GM13977 (cell line): ENCODE measurements around the gene SSPN.

ENCODE experiments used
- DNase-seq: peaks from one replicate; pipeline ENCODE4 v3.0.0; 2012; ENCODE audit warnings: low spot score
- in situ Hi-C: fragments of 300-500 bp; cut with MboI; formaldehyde crosslinking; loops from one replicate; pipeline ENCODE4 v1.12.0; 2022; ENCODE audit warnings: low sequenced_read_pairs, low pct_unique_long_range_greater_than_20kb, mixed read lengths, inconsistent platforms; ENCODE audit not compliant: unreplicated experiment
- TF ChIP-seq, protein P1 (sequence below): IDR thresholded peaks from 2 replicates; pipeline ENCODE4 v1.5.1; 2012; ENCODE audit warnings: mild to moderate bottlenecking, control low read depth; ENCODE audit not compliant: insufficient read depth; ENCODE audit errors: extremely low read depth, missing control alignments

Gene SSPN

DNA sequence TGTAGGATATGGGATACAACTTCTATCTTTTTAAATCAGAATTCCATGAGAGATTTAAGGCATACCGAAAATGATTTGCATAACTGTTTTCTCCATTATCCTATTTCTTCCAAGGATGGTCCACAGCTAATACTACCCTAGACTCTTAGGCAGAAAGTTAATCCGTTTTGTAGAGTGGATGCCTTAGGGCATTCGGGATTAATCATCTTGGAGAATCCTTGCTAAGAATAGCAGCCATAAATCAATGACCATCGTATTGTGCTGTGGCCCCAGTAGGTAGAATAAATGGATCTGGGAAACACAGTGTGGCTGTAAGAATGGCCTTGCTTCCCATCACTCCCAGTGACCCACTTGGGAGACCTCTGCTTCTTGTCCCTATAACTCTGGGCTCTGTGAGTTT lies 99.6 kb downstream of the SSPN start:
- no peak for DNase-seq
- TF ChIP-seq, protein P1, sequence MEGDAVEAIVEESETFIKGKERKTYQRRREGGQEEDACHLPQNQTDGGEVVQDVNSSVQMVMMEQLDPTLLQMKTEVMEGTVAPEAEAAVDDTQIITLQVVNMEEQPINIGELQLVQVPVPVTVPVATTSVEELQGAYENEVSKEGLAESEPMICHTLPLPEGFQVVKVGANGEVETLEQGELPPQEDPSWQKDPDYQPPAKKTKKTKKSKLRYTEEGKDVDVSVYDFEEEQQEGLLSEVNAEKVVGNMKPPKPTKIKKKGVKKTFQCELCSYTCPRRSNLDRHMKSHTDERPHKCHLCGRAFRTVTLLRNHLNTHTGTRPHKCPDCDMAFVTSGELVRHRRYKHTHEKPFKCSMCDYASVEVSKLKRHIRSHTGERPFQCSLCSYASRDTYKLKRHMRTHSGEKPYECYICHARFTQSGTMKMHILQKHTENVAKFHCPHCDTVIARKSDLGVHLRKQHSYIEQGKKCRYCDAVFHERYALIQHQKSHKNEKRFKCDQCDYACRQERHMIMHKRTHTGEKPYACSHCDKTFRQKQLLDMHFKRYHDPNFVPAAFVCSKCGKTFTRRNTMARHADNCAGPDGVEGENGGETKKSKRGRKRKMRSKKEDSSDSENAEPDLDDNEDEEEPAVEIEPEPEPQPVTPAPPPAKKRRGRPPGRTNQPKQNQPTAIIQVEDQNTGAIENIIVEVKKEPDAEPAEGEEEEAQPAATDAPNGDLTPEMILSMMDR, result no peak
- in situ Hi-C loops, result no loop called here

DNA sequence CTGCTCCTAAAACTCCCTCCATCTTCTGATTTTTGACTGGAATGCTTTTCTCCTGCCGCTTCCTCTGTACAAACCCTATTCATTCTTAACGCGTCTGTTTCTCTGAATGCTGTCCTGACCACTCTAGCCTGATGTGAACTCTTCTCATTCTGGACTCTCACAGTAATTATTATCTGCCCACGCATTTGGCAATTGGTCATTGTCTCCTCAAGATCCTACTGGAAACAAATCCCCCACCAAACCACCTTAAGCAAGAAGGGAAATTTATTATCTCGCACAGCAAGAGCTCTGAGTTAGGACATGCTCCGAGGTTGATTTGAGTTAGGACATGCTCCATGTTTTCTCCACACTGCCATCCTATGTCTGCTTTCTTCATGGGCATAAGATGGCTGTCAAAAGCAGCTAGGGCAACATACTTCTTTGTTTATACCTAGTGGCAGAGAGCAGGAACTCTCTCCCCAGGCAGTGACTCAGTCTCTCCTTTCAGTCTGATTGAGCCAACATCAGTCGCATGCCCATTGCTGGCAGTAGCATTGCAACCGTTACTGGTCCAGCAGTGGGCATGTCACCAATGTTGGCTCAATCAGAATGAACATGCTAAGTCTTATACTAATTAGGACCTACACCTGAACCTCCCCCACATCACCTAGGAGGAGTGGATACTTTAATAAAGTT lies 102.2 kb downstream of the SSPN start:
- in situ Hi-C loops, result no loop called here
- TF ChIP-seq, protein P1, result no peak
- DNase-seq, result no peak

DNA sequence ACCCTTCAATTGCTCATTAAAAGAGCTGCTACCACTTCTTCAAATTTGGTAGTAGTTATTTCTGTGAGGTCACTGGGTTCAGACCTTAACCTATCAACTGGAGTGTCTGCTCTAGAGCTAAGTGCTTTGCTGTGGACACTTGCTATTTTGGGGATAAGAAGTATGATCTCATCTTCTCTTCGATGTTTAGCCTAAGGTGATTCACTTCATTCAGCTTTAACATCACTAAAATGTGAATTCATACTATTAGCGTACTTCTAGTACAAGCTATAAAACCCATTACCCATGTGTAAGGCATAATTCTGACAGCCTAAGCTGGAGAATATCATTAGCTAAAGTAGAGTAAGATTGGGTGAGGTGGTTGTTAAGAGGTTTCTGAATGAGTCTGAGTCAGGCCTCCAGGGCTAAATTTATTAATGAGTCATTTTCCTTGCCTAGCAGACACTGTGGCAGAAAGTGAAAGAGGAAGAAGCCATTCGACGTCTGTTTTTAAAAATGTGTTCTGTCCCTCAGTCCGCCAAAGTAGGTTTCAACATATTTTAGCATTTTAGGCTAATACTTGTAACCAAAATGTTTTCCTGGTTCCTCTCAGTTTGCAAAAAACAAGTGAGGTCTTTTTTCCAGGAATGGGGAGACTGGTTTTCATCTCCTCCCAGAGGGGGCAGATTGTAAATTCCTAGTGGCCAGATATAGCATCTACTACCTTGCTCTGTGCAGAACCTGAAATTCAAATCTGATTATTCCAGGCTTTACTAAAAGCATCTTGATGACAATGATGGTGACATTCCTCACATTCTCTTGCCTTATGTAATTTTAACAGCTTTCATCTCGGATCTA lies 103.6 kb downstream of the SSPN start:
- DNase-seq, result peak; percentile 78
- TF ChIP-seq, protein P1, result no peak
- in situ Hi-C loops, result no loop called here

DNA sequence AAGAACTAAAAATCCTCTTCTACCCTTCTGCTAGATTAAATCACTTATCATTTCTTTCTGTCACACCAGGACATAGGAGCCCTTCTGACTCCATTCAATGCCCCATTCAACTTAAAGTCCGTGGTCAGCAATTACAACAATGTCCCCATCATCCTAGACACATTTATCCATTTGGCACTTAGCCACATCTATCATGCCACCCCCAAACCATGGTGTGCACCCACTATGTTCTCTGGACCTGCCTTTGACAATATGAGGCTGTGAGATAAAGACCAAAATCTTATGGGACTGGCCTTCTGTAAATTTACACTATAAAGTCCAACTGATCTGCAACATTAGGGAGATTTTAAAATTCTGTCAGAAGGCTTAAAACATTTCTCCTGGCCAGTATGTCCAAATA lies 104.4 kb downstream of the SSPN start:
- in situ Hi-C loops, result no loop called here
- DNase-seq, result no peak
- TF ChIP-seq, protein P1, result no peak
